ENCODE results near the gene DPYD. TPM values are rescaled to one million over a fixed set of nuclear protein-coding genes. Genes with fewer than 3 reads are reported as not detected.

DPYD gene
- total RNA-seq, 1 donor from 2014 or later = 12.8 TPM

DNA sequence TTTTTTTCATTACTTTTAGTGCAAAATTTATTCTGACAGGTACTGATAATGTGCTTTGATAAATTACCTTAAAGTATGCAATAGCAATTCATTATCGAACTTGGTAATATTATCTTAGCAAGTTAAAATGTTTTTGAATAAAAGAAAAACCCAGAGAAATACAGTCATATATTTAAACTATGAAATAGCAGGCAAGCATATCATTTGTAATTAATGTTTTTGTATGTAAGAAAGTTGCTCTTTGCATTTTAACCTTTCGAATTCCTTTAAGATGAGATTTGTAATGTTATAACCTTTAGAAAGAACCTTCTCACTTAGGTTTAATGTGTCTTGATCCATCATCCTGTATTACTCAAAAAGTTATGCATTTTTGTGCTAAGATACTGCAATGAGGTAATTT, 613.7 kb downstream of the DPYD start:
- Mint-ChIP-seq H3K27ac (ENCODE audit: unreplicated experiment) (no peak overlapping the region), H3K4me1 (ENCODE audit: low read depth, unreplicated experiment) (peaks cover 21% of the 10 kb centered on the region), H3K27me3 (ENCODE audit: unreplicated experiment) (no peaks in the 10 kb centered on the region), H3K36me3 (ENCODE audit: unreplicated experiment) (no peaks in the 10 kb centered on the region), H3K9me3 (ENCODE audit: unreplicated experiment) (peaks cover 4% of the 10 kb centered on the region), H3K4me3 (ENCODE audit: unreplicated experiment) (no peak overlapping the region)
- TF ChIP-seq, protein P1, sequence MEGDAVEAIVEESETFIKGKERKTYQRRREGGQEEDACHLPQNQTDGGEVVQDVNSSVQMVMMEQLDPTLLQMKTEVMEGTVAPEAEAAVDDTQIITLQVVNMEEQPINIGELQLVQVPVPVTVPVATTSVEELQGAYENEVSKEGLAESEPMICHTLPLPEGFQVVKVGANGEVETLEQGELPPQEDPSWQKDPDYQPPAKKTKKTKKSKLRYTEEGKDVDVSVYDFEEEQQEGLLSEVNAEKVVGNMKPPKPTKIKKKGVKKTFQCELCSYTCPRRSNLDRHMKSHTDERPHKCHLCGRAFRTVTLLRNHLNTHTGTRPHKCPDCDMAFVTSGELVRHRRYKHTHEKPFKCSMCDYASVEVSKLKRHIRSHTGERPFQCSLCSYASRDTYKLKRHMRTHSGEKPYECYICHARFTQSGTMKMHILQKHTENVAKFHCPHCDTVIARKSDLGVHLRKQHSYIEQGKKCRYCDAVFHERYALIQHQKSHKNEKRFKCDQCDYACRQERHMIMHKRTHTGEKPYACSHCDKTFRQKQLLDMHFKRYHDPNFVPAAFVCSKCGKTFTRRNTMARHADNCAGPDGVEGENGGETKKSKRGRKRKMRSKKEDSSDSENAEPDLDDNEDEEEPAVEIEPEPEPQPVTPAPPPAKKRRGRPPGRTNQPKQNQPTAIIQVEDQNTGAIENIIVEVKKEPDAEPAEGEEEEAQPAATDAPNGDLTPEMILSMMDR (IDR thresholded peaks at IDR 0.05; ENCODE audit: partially characterized antibody, unreplicated experiment) = no peak
- no peak for DNase-seq

DNA sequence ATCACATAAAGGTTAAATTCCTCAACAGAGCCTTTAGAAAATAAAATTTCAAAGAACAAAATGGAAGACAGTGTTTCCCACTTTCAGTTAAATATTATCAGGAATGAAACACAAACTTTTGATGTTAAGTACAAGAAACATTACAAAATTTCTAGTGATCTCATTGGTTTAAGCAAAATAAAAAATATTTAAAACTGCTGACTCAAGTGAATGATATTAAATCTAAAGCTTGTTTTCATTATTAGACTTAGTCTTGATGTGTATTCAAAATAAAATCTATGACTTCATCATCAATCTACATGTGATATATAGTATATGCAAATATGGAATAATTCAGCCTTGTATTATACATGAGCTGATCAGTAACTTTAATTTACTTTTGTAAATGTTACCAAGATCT, 614.3 kb downstream of the DPYD start:
- Mint-ChIP-seq H3K4me3 (ENCODE audit: unreplicated experiment) (no peak overlapping the region), H3K27me3 (ENCODE audit: unreplicated experiment) (no peaks in the 10 kb centered on the region), H3K36me3 (ENCODE audit: unreplicated experiment) (no peaks in the 10 kb centered on the region), H3K9me3 (ENCODE audit: unreplicated experiment) (peaks cover 3% of the 10 kb centered on the region), H3K4me1 (ENCODE audit: low read depth, unreplicated experiment) (peaks cover 21% of the 10 kb centered on the region), H3K27ac (ENCODE audit: unreplicated experiment) (peak overlapping the region; percentile 1)
- TF ChIP-seq, protein P1 (IDR thresholded peaks at IDR 0.05; ENCODE audit: partially characterized antibody, unreplicated experiment) = no peak
- no peak for DNase-seq

DNA sequence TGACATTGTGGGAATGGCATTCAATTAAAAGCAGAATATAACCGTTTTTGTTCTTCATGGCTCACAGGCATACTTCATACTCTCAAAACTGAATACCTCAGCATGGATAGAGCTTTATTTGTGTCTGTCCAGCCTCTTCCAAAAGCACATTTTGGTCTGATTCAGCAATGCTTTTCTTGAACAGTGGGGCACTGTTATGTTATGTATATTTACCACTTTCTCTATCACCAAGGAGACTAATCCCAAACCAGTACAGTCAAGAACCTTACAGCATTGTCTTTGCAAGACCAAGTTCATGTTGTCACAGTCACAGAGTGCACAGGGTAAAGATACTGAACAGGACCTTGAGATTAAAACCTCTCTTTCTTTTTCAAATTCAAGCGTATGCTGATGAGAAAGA, 616.5 kb downstream of the DPYD start:
- no peak overlapping the region for H3K27ac Mint-ChIP-seq (ENCODE audit: unreplicated experiment)
- H3K36me3 Mint-ChIP-seq (ENCODE audit: unreplicated experiment) = no peaks in the 10 kb centered on the region
- H3K9me3 Mint-ChIP-seq (ENCODE audit: unreplicated experiment) = peaks cover 3% of the 10 kb centered on the region
- peaks cover 21% of the 10 kb centered on the region for H3K4me1 Mint-ChIP-seq (ENCODE audit: low read depth, unreplicated experiment)
- no peak for DNase-seq
- no peaks in the 10 kb centered on the region for H3K27me3 Mint-ChIP-seq (ENCODE audit: unreplicated experiment)
- TF ChIP-seq, protein P1 (IDR thresholded peaks at IDR 0.05; ENCODE audit: partially characterized antibody, unreplicated experiment) = no peak
- H3K4me3 Mint-ChIP-seq (ENCODE audit: unreplicated experiment) = no peak overlapping the region

DNA sequence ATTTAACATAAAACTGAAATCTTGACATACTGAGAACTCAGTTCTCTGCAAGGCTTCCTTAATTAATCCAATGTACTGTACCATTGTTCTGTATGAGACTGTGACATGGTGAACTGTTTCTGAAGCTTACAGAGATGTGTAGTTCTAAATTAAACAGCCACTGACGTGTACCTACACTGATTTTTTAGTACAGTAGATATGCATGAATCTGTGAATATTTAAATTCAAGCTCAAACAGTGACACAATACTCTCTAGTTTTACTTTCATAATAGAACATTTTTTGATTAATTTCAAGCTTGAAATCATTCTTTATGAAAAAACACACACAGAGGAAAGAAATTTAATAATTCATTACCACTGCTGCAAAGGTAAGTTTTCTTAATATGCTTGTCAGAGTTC, 621.9 kb downstream of the DPYD start:
- Mint-ChIP-seq H3K9me3 (ENCODE audit: unreplicated experiment) (no peaks in the 10 kb centered on the region), H3K4me3 (ENCODE audit: unreplicated experiment) (no peak overlapping the region), H3K4me1 (ENCODE audit: low read depth, unreplicated experiment) (peaks cover 3% of the 10 kb centered on the region), H3K27ac (ENCODE audit: unreplicated experiment) (no peak overlapping the region), H3K36me3 (ENCODE audit: unreplicated experiment) (no peaks in the 10 kb centered on the region), H3K27me3 (ENCODE audit: unreplicated experiment) (no peaks in the 10 kb centered on the region)
- no peak for DNase-seq
- TF ChIP-seq, protein P1 (IDR thresholded peaks at IDR 0.05; ENCODE audit: partially characterized antibody, unreplicated experiment) = no peak

DNA sequence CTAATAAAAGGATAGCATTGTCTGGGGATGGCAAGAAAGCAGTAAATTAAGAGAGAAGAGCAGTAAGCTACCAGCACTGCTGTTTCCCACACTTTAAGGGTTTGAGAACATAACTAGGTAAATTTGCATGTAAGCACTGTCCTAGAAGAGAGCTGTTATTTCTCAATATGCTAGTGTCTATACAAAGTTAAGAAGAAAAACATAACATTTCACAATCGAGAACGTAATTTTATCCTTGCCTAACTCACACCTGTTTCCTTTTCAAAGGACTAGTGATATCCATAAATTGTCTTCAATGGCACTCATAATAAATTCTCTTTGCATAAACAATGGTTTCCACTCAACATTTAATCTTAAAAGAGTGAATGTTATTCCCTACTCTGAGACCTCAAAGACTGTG, 623.2 kb downstream of the DPYD start:
- Mint-ChIP-seq H3K27ac (ENCODE audit: unreplicated experiment) (no peak overlapping the region), H3K4me1 (ENCODE audit: low read depth, unreplicated experiment) (peaks cover 3% of the 10 kb centered on the region)
- TF ChIP-seq, protein P1 (IDR thresholded peaks at IDR 0.05; ENCODE audit: partially characterized antibody, unreplicated experiment) = no peak

More for the DNA sequence above, 623.2 kb downstream of the DPYD start:
- Mint-ChIP-seq H3K4me3 (ENCODE audit: unreplicated experiment) (no peak overlapping the region), H3K27me3 (ENCODE audit: unreplicated experiment) (no peaks in the 10 kb centered on the region), H3K36me3 (ENCODE audit: unreplicated experiment) (no peaks in the 10 kb centered on the region), H3K9me3 (ENCODE audit: unreplicated experiment) (no peaks in the 10 kb centered on the region)
- DNase-seq = no peak

Measured in glutamatergic neuron (in vitro differentiated cells).